ENCODE results near the gene RPS6KA2. TPM values are rescaled to one million over a fixed set of nuclear protein-coding genes. Genes with fewer than 3 reads are reported as not detected.
A peak's percentile ranks its signal among the peaks of the same experiment; 100 is the strongest.

RPS6KA2 gene
- total and polyA plus RNA-seq, 2 donors (not counting 3 experiments of a cell fraction or from before 2014, with no cell fraction given) = 54.5 to 75.8 TPM

DNA sequence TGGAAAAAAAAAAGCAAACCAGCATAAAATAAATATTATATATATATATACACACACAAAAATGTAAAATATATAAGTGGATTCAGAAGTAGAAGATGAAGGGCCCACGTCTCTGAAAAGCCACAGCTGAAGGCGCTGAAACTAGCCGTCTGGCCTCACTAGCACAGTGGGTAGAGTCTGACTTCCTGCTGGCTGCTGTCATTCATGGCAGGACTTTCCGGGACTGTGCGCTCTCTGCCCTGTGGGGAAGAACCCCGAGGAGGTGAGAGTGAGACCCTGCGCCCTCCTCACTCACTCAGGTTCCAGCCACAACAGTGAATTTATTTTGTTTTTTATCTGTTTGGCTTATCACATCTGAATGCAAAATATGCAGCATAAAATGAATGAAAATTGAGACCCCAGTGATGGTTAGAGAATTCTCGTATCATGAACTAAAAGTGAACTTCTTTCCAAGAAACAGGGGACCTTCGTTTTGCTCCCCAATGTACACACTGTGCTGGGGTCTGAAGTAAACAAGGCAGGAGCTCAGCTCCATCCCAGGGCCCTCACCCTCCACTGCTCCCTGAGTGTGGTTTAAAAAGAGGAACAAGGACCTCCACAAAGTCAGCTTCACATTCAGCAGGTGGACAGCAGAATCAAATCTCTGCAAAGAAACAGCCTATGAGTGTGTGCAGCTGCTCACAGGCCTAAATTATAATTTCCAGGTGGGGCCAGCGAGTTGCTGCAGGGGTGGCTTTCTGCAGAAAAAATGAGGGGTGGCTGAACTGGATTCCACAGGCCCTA, 39.2 kb downstream of the RPS6KA2 start:
- CTCF ChIA-PET = interaction anchor here (1.4 kb wide), 1 partner anchor 15 kb away, joined by 4 read pairs; no protein-coding TSS in a partner anchor
- POLR2A ChIA-PET = no interaction called here
- no peak overlapping the region for H3K27ac ChIP-seq (ENCODE audit: insufficient read depth, low read depth, low read length)
- FAIRE-seq (peak; percentile 15), DNase-seq (ENCODE audit: low read depth, low spot score) (no peak)
- TF ChIP-seq, protein P1, sequence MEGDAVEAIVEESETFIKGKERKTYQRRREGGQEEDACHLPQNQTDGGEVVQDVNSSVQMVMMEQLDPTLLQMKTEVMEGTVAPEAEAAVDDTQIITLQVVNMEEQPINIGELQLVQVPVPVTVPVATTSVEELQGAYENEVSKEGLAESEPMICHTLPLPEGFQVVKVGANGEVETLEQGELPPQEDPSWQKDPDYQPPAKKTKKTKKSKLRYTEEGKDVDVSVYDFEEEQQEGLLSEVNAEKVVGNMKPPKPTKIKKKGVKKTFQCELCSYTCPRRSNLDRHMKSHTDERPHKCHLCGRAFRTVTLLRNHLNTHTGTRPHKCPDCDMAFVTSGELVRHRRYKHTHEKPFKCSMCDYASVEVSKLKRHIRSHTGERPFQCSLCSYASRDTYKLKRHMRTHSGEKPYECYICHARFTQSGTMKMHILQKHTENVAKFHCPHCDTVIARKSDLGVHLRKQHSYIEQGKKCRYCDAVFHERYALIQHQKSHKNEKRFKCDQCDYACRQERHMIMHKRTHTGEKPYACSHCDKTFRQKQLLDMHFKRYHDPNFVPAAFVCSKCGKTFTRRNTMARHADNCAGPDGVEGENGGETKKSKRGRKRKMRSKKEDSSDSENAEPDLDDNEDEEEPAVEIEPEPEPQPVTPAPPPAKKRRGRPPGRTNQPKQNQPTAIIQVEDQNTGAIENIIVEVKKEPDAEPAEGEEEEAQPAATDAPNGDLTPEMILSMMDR (IDR thresholded peaks at IDR 0.05; ENCODE audit: extremely low read depth in 1 of 2, insufficient read depth in 1 of 2, low read depth in 1 of 2, low read length in 2 of 2) = no peak
- H3K36me3 ChIP-seq (ENCODE audit: control insufficient read depth in 2 of 2, extremely low read depth in 1 of 2, insufficient read depth in 2 of 2, low read length in 2 of 2) = no peaks in the 10 kb centered on the region
- dilution Hi-C loops (cut with MboI; ENCODE audit: extremely low pct_ligation_motif_present, low sequenced_read_pairs) (no loop called here), intact Hi-C loops (cut with micrococcal nuclease) (loop anchor here (2.0 to 5.0 kb wide), 2 partner anchors 31 to 39 kb away; partner anchors contain the start of gene RPS6KA2)
- no peaks in the 10 kb centered on the region for H3K9me3 ChIP-seq (replicated peaks; ENCODE audit: control insufficient read depth, insufficient read depth, low read length)
- no peak overlapping the region for H2AFZ ChIP-seq (ENCODE audit: low read depth, low read length)
- no peak overlapping the region for H3K9ac ChIP-seq (replicated peaks; ENCODE audit: extremely low read depth, insufficient read depth, low read length)
- H3K4me2 ChIP-seq (ENCODE audit: insufficient read depth, low read length) = no peak overlapping the region
- no peaks in the 10 kb centered on the region for H4K20me1 ChIP-seq (replicated peaks; ENCODE audit: control insufficient read depth, extremely low read depth, insufficient read depth, low read length)
- no peaks in the 10 kb centered on the region for H3K27me3 ChIP-seq (ENCODE audit: control insufficient read depth in 2 of 2, insufficient read depth in 2 of 2, low read length in 2 of 2)
- no peaks in the 10 kb centered on the region for H3K9me1 ChIP-seq (replicated peaks; ENCODE audit: control insufficient read depth, extremely low read depth, insufficient read depth, low read length)
- H3K79me2 ChIP-seq (ENCODE audit: control insufficient read depth, insufficient read depth, low read length) = peaks cover 11% of the 10 kb centered on the region
- H3K4me1 ChIP-seq (ENCODE audit: control insufficient read depth, extremely low read depth, insufficient read depth, low read length) = peaks cover 34% of the 10 kb centered on the region
- BruUV-seq (replicated peaks) = no TSS peak
- no peak overlapping the region for H3K4me3 ChIP-seq (replicated peaks in 1 of 3; ENCODE audit: insufficient read depth in 1 of 3, low read depth in 1 of 3, low read length in 3 of 3)

DNA sequence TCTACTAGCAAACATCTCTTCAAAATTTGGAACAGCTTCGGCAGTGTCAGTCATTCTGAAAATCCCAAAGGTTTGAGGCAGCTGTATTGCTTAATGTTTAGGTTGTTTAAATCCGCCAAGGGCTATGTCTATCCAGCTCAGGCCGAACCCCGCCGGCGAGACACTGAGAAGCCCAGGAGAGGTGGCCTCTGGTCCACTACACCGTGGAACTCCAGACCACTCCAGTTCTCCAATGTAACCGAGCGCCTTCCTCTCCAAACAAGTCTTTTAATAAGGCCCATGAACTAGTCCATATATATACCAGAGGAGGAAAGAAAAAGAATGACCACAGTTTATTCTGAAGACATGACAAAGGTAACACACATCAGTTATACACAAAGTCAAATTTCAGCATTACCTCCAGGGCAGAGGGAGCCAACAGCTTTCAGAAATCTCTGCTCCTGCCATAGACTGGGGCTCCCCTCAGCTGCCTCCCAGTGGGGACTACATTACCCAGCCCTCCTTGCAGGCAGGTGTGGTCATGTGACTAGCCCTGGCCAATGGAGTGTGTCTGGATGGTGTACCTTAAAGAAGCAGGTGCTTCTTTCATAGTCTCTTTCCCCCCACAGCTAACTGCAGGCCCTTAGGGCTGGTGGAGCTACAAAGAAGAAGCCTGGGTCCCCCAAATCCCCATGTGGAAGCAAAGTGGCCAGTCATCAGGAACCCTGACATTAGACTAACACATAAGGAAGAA, 40.5 kb downstream of the RPS6KA2 start, which contains the start of gene RAMACL:
RAMACL (minus strand) TSS at position 255 of the 733 bp plus-strand sequence; CDS start at position 54, 201 bp downstream.
- no peak within 1 kb of the TSS for H2AFZ ChIP-seq (ENCODE audit: low read depth, low read length)
- intact Hi-C loops (cut with micrococcal nuclease) = loop anchor here (5.0 kb wide), 1 partner anchor 41 kb away; the partner anchor contains the start of gene RPS6KA2
- DNase-seq (ENCODE audit: low read depth, low spot score) (no peak), FAIRE-seq (no peak)
- H3K4me3 ChIP-seq (replicated peaks in 1 of 3; ENCODE audit: insufficient read depth in 1 of 3, low read depth in 1 of 3, low read length in 3 of 3) = no peak within 1 kb of the TSS
- no peak within 1 kb of the TSS for H3K27ac ChIP-seq (ENCODE audit: insufficient read depth, low read depth, low read length)
- H3K4me1 ChIP-seq (ENCODE audit: control insufficient read depth, extremely low read depth, insufficient read depth, low read length) = peaks cover 34% of the 10 kb centered on the region
- no peaks in the 10 kb centered on the region for H3K9me3 ChIP-seq (replicated peaks; ENCODE audit: control insufficient read depth, insufficient read depth, low read length)
- BruUV-seq (replicated peaks) = no TSS peak
- no peak within 1 kb of the TSS for H3K4me2 ChIP-seq (ENCODE audit: insufficient read depth, low read length)
- CTCF ChIA-PET = interaction anchor here (1.4 kb wide), 1 partner anchor 14 kb away, joined by 4 read pairs; no protein-coding TSS in a partner anchor
- H4K20me1 ChIP-seq (replicated peaks; ENCODE audit: control insufficient read depth, extremely low read depth, insufficient read depth, low read length) = no peaks in the 10 kb centered on the region
- H3K27me3 ChIP-seq (ENCODE audit: control insufficient read depth in 2 of 2, insufficient read depth in 2 of 2, low read length in 2 of 2) = no peaks in the 10 kb centered on the region
- no peaks in the 10 kb centered on the region for H3K36me3 ChIP-seq (ENCODE audit: control insufficient read depth in 2 of 2, extremely low read depth in 1 of 2, insufficient read depth in 2 of 2, low read length in 2 of 2)
- H3K79me2 ChIP-seq (ENCODE audit: control insufficient read depth, insufficient read depth, low read length) = peaks cover 11% of the 10 kb centered on the region
- dilution Hi-C loops (cut with MboI; ENCODE audit: extremely low pct_ligation_motif_present, low sequenced_read_pairs) = no loop called here
- TF ChIP-seq, protein P1 (IDR thresholded peaks at IDR 0.05; ENCODE audit: extremely low read depth in 1 of 2, insufficient read depth in 1 of 2, low read depth in 1 of 2, low read length in 2 of 2) = no peak
- TF ChIP-seq FOS (IDR thresholded peaks at IDR 0.05; ENCODE audit: borderline replicate concordance, insufficient read depth, low read length) = no peak
- TF ChIP-seq GATA2 (IDR thresholded peaks at IDR 0.05; ENCODE audit: insufficient read depth, insufficient read length, low read depth, low read length) = no peak
- TF ChIP-seq, protein P2, sequence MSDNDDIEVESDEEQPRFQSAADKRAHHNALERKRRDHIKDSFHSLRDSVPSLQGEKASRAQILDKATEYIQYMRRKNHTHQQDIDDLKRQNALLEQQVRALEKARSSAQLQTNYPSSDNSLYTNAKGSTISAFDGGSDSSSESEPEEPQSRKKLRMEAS (IDR thresholded peaks at IDR 0.05; ENCODE audit: insufficient read depth, insufficient read length) = no peak
- TF ChIP-seq EZH2 (IDR thresholded peaks at IDR 0.05; ENCODE audit: borderline replicate concordance, low read depth, low read length, severe bottlenecking) = no peak
- no peak for TF ChIP-seq POLR2AphosphoS5 (IDR thresholded peaks at IDR 0.05; ENCODE audit: insufficient read depth, low read depth, low read length)
- TF ChIP-seq MYC (IDR thresholded peaks at IDR 0.05; ENCODE audit: low read depth, low read length) = no peak
- TF ChIP-seq JUN (IDR thresholded peaks at IDR 0.05; ENCODE audit: borderline replicate concordance, insufficient read depth, insufficient read length, low read depth) = no peak
- TF ChIP-seq POLR2A (IDR thresholded peaks at IDR 0.05; ENCODE audit: low read depth, low read length) = no peak
- POLR2A ChIA-PET = no interaction called here
- H3K9ac ChIP-seq (replicated peaks; ENCODE audit: extremely low read depth, insufficient read depth, low read length) = no peak within 1 kb of the TSS
- no peaks in the 10 kb centered on the region for H3K9me1 ChIP-seq (replicated peaks; ENCODE audit: control insufficient read depth, extremely low read depth, insufficient read depth, low read length)

Data from endothelial cell of umbilical vein (primary cell).